ENCODE data around the gene CYP4F8.

- no peak for TF ChIP-seq TAF1 (IDR thresholded peaks at IDR 0.05; ENCODE audit: borderline replicate concordance, low read depth, low read length)
- TF ChIP-seq POLR2A (IDR thresholded peaks at IDR 0.05; ENCODE audit: low read depth, low read length): no peak
Measured at GRCh38 chr19:15642807-15643206, 27.8 kb downstream of the CYP4F8 start.

All from GM12892 (cell line).